Measurements from ENCODE around the gene PIGV.

PIGV gene

GRCh38 chr1:26787706-26788514 lies at the start of gene PIGV:
Gene PIGV (plus strand): TSS chr1:26787950. CDS start chr1:26790816, 2,866 bp downstream.
- peak; percentile 80 for DNase-seq (ENCODE audit: low read depth)

- DNase-seq (ENCODE audit: low read depth) = no peak
Measured at GRCh38 chr1:26739329-26739914, 48.3 kb upstream of the PIGV start.

- no peak for DNase-seq (ENCODE audit: low read depth)
Measured at GRCh38 chr1:26740023-26740634, 47.6 kb upstream of the PIGV start.

- no peak for DNase-seq (ENCODE audit: low read depth)
Measured at GRCh38 chr1:26740952-26741351, 46.8 kb upstream of the PIGV start.

- DNase-seq (ENCODE audit: low read depth) = no peak
Measured at GRCh38 chr1:26743426-26744059, 44.2 kb upstream of the PIGV start.

GRCh38 chr1:26744075-26744959 lies 43.4 kb upstream of the PIGV start:
- peak; percentile 69 for DNase-seq (ENCODE audit: low read depth)

GRCh38 chr1:26745191-26745590 lies 42.6 kb upstream of the PIGV start:
- DNase-seq (ENCODE audit: low read depth) = no peak

- no peak for DNase-seq (ENCODE audit: low read depth)
Measured at GRCh38 chr1:26747048-26747447, 40.7 kb upstream of the PIGV start.

- no peak for DNase-seq (ENCODE audit: low read depth)
Measured at GRCh38 chr1:26748351-26748750, 39.4 kb upstream of the PIGV start.

- no peak for DNase-seq (ENCODE audit: low read depth)
Measured at GRCh38 chr1:26749458-26749857, 38.3 kb upstream of the PIGV start.

- no peak for DNase-seq (ENCODE audit: low read depth)
Measured at GRCh38 chr1:26750428-26750827, 37.3 kb upstream of the PIGV start.

GRCh38 chr1:26752519-26752918 lies 35.2 kb upstream of the PIGV start:
- no peak for DNase-seq (ENCODE audit: low read depth)

- DNase-seq (ENCODE audit: low read depth) = no peak
Measured at GRCh38 chr1:26754086-26754874, 33.5 kb upstream of the PIGV start.

GRCh38 chr1:26758358-26758757 lies 29.4 kb upstream of the PIGV start:
- DNase-seq (ENCODE audit: low read depth) = no peak

GRCh38 chr1:26759531-26759930 lies 28.2 kb upstream of the PIGV start:
- DNase-seq (ENCODE audit: low read depth) = no peak

- no peak for DNase-seq (ENCODE audit: low read depth)
Measured at GRCh38 chr1:26761217-26761616, 26.5 kb upstream of the PIGV start.

- no peak for DNase-seq (ENCODE audit: low read depth)
Measured at GRCh38 chr1:26767714-26768113, 20.0 kb upstream of the PIGV start.

GRCh38 chr1:26768755-26769154 lies 19.0 kb upstream of the PIGV start:
- DNase-seq (ENCODE audit: low read depth) = no peak

GRCh38 chr1:26771285-26771642 lies 16.5 kb upstream of the PIGV start:
- DNase-seq (ENCODE audit: low read depth) = no peak

GRCh38 chr1:26771643-26772321 lies 16.0 kb upstream of the PIGV start:
- no peak for DNase-seq (ENCODE audit: low read depth)

Data from activated gamma-delta T cell treated with anti-CD3 and anti-CD28 coated beads, Interleukin-2, amount 50 U/mL, for 16 hours (primary cell).